GM19324 (cell line): ENCODE results near the gene RALGAPA2.

ENCODE experiments used
- ATAC-seq: cut with Tn5 transposase; IDR thresholded peaks from one replicate; pipeline ENCODE4 v1.9.1; 2021; ENCODE audit warnings: mild to moderate bottlenecking, moderate library complexity; ENCODE audit not compliant: unreplicated experiment, low FRiP score

The RALGAPA2 gene

GRCh38 chr20:20446425-20447015, 265.9 kb downstream of the RALGAPA2 start:
- ATAC-seq = no peak

GRCh38 chr20:20446001-20446400, 266.4 kb downstream of the RALGAPA2 start:
- ATAC-seq = no peak

DNA sequence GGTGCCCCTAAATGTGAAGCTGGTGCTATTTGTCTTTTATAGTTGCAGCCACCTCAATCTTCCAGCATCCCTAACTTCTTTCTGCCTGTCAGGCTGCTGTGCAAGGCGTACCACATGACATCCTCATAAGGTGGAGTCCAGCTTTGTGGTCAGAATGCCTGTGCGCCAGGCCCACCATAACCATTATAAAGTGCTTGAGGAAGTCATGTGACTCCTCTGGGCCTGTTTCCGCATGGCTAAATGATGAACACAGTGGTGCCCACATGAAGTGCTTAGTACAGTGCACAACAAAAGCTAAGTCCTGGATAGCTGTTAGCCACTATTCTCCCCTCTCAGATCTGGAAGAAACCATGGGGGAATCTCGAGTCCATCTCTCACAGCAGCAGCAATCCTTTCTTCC, 268.9 kb downstream of the RALGAPA2 start:
- no peak for ATAC-seq

DNA sequence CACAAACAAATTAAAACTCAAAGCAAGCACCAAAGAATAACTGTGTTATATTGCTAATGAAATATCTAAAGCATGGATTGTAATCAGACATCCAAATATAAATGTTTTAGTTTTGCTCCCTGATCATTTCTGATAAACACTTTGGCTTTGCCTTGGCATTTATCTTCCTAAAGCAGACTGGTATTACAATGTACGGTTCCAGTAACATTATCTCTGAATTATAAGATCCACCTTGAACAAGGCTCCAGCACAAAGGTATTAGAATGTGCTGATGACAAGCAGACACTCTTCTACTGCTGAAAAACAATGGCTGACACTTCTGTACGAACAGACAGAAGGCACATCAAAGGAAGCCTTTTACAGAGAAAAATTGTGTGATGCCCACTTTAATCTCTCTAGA, 270.0 kb downstream of the RALGAPA2 start:
- ATAC-seq = no peak

DNA sequence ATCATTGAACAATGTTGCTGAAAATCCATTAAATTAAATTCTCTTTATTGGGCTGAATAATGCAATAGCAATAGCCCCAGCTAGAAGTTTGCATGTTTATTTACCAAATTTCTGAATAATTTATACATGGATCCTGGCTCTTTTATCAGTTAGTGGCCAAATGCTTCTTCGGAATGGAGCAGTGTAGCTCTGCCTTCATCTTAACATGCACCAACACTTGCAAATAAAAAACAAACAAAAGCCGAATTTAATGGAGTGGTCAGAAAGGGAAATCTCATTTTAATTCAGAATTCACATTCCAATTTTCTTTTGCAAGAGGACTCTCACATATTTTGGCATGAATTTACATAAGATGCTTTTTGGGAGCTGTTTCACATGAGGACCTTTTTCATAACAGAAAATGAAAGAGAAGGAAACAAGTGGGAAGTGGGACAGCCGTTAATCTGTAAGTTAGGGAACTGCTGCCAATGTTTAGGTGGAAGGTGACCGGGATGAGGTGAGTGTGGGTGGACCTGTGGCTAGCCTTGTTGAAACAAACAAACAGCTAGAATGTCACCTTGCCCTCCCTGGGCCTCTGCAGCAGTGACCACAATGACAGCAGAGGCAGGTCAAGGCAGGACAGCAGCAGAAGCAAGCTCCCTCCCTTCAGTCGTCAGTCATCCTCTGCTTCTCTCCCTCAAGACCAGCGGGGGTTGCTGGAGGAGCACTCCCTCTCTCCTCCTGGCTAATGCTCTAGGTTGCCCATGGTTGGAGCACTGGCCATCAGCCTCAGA, 271.4 kb downstream of the RALGAPA2 start:
- no peak for ATAC-seq

GRCh38 chr20:20440481-20440880, 272.0 kb downstream of the RALGAPA2 start:
- no peak for ATAC-seq

DNA sequence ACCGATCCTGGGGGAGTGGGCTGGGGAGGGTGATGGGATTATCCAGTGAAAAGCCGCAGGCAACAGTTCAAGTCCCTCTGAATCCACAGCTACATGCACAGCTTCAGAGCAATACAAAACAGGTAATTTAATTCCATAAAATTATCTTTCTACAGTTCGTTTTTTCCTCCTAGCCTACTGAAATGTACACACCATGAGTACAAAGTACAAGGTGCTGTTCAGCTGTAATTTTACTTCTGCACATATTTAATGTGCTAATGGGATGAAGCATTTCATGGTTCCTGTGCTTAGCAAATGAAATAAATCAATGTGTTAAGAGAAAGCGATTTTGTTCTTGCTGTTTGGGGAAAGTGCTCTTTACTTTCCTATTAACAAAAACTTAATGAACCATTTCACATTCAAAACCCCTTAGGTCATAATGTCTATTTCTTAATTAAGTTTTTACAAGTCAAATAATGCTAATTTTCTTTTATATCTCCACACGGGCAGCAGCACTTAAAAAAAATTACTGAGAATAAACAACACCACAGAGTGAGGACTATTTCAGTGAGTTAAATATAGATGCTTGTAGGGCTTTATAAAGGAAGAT, 272.7 kb downstream of the RALGAPA2 start:
- no peak for ATAC-seq

GRCh38 chr20:20437314-20437713, 275.1 kb downstream of the RALGAPA2 start:
- ATAC-seq = no peak

GRCh38 chr20:20436689-20437088, 275.8 kb downstream of the RALGAPA2 start:
- no peak for ATAC-seq

DNA sequence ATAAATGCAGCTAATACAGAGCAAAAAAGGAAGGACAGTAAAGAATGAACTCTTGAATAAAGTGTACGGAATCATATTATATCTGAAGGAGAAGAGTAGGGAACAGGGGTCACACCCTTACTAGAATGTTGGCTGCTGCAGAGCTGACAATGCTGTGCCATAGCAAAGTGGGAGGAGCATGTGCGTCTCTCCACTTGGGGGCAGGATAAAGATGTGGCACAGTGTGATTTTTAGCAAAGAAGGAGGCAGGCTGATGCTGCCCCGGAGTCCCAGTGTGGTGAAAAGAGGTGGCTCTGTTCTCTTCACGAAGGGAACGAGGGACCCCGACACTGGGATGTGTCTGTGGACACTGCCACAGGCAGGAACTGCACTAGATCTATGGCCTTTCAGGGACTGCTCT, 277.0 kb downstream of the RALGAPA2 start:
- ATAC-seq = no peak

- ATAC-seq = no peak
Observed at GRCh38 chr20:20432618-20433286, 279.7 kb downstream of the RALGAPA2 start.

DNA sequence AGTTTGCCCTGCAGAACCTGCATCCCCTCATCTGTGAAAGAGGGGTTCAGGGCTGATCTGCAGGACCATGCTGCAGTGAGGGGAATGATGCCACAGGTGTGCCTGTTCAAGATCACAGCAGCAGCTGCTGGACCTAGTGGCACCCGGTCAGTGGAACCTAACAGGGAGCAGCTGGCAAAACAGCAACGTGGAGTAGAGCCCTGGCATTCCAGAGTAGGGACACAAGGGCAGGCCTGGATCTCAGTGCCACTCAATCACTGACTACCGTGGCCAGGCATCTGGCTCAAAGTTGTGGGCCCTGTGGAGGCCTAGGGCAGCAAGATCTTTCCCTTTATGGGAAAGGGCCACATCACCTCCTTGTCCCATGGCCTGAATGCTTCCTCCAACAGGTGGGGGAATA, 282.4 kb downstream of the RALGAPA2 start:
- no peak for ATAC-seq

GRCh38 chr20:20428067-20428466, 284.4 kb downstream of the RALGAPA2 start:
- no peak for ATAC-seq

GRCh38 chr20:20427227-20427864, 285.1 kb downstream of the RALGAPA2 start:
- no peak for ATAC-seq

GRCh38 chr20:20426655-20426907, 285.9 kb downstream of the RALGAPA2 start:
- no peak for ATAC-seq

DNA sequence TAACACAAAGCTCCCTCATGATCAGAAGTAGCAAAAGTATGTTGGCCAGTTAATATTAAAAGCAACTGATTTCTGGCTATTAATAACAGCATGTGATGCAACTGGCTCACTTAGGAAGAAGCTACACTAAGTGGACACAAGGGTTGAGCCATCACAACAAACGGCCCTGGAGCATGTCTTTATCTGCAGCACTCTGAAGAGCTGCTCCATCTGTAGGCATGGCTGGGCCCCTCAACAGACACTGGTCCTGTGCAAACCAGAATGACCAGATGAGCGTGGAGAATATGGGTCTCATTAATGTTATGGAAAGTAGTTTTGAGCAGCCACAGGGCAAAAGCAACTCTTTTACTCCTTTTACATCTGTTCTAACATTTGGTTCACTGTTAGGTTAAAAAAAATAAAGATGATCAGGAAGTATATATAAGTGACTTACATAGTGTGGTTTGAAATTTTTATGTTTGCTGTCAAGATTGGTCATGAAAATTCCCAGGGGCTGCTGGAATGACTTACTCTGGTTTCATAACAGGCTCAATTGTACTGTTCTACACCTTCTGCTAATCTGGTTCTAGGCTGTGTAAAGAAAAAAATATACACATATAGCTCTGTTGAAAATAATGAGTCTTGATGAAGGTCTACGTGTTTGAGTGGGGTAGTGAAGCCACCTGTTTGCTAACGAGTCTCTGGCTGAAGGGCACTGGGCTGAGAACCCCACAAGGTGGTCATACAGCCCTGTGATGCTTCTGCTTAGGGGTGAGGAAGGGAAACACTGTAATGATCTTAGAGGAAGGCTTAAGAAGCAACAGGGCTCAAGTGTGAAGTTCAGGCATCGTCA, 286.4 kb downstream of the RALGAPA2 start:
- no peak for ATAC-seq

DNA sequence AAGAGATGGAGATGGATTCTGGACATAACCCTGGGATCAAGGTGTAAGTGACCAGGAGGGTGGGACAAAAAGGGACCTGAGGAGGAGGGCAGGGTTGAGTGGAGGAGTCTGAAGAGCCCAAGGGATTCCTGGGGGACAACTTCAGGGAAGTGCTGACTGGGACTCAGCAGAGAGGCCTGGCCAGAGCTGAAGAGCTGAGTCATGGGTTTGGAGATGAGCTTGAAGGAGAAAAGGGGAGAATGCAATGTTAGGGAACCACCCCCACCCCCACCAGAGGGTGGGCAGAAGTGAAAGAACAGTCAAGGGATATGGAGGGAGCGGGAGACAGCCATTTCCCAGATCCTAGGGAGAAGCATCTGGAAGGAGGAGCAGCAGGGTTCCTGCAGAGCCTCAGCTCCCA, 289.3 kb downstream of the RALGAPA2 start:
- ATAC-seq = no peak

- ATAC-seq = no peak
Observed at GRCh38 chr20:20417876-20418676, 294.4 kb downstream of the RALGAPA2 start.

GRCh38 chr20:20415321-20415720, 297.1 kb downstream of the RALGAPA2 start:
- no peak for ATAC-seq
